ENCODE measurements around the gene ARPC1A. TPM values are rescaled to one million over a fixed set of nuclear protein-coding genes. Genes with fewer than 3 reads are reported as not detected.
A peak's percentile ranks its signal among the peaks of the same experiment; 100 is the strongest.
"Not testable (repeated sequence)": the region's sequence is repeated elsewhere in the genome, so short reads cannot be mapped to it uniquely, and the experiment has no call there.

ARPC1A gene
- total RNA-seq, 1 donor from 2014 or later = 196 TPM

DNA sequence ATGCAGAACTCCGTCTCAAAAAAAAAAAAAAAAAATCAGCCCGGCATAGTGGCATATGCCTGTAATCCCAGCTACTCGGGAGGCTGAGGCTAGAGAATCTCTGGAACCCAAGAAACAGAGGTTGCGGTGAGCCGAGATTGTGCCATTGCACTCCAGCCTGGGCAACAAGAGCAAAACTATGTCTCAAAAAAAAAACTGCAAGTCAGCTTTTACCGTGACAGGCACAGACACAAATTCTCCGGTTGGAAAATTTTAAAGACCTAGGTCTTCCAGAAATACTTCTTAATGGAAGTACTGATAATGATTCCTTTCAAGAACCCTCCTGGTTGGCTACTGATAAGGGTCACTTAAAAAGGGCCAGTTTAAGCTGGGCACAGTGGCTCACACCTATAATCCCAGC, 29.4 kb downstream of the ARPC1A start:
- Mint-ChIP-seq H3K9me3 (ENCODE audit: unreplicated experiment) (no peaks in the 10 kb centered on the region), H3K4me1 (ENCODE audit: unreplicated experiment) (no peaks in the 10 kb centered on the region), H3K27ac (ENCODE audit: unreplicated experiment) (no peak overlapping the region), H3K36me3 (ENCODE audit: low read depth, unreplicated experiment) (peaks cover 36% of the 10 kb centered on the region), H3K4me3 (ENCODE audit: unreplicated experiment) (no peak overlapping the region), H3K27me3 (ENCODE audit: unreplicated experiment) (no peaks in the 10 kb centered on the region)
- DNase-seq (ENCODE audit: low spot score) = no peak
- TF ChIP-seq, protein P1, sequence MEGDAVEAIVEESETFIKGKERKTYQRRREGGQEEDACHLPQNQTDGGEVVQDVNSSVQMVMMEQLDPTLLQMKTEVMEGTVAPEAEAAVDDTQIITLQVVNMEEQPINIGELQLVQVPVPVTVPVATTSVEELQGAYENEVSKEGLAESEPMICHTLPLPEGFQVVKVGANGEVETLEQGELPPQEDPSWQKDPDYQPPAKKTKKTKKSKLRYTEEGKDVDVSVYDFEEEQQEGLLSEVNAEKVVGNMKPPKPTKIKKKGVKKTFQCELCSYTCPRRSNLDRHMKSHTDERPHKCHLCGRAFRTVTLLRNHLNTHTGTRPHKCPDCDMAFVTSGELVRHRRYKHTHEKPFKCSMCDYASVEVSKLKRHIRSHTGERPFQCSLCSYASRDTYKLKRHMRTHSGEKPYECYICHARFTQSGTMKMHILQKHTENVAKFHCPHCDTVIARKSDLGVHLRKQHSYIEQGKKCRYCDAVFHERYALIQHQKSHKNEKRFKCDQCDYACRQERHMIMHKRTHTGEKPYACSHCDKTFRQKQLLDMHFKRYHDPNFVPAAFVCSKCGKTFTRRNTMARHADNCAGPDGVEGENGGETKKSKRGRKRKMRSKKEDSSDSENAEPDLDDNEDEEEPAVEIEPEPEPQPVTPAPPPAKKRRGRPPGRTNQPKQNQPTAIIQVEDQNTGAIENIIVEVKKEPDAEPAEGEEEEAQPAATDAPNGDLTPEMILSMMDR (IDR thresholded peaks at IDR 0.05; ENCODE audit: unreplicated experiment) = no peak

DNA sequence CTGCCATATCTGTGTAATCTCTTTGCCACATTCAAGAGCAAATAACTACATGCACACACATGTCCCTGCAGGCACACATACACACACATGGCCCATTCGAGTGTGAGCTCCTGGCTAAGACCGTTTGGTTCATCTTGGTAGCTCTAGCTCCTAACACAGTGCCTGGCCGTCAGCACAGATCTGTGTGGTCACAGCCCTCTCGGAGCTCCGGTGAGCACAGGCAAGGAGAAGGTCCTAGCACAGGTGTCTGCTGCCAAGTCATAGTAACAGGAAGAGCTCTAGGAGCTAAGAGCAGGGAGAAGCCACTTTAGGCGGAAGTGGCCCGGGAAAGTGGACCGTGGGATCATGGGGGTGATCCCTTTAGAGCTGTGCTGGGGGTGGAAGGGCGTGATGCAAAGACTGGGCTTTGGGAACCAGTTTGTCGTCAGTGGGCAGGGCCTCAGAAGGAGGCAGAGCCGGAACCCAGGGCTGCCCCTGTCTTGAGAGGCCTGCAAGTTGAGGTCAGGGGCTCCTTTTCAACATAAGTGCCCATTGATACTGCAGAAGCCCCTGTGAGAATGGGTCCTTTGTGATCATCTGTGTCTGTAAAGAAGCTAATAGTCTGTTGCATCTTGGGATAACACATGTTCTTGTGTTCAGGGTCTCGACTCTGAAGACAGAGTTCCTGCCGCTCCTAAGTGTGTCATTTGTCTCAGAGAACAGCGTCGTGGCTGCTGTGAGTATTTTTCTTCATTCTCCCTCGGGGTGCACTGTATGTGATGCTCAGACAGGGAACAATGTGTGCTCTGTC, 32.2 kb downstream of the ARPC1A start:
- Mint-ChIP-seq H3K9me3 (ENCODE audit: unreplicated experiment) (no peaks in the 10 kb centered on the region), H3K36me3 (ENCODE audit: low read depth, unreplicated experiment) (peaks cover 23% of the 10 kb centered on the region), H3K4me1 (ENCODE audit: unreplicated experiment) (no peaks in the 10 kb centered on the region), H3K27ac (ENCODE audit: unreplicated experiment) (peak overlapping the region; percentile 68), H3K4me3 (ENCODE audit: unreplicated experiment) (peak overlapping the region; percentile 60), H3K27me3 (ENCODE audit: unreplicated experiment) (no peaks in the 10 kb centered on the region)
- DNase-seq (ENCODE audit: low spot score) = no peak
- TF ChIP-seq, protein P1 (IDR thresholded peaks at IDR 0.05; ENCODE audit: unreplicated experiment) = no peak

DNA sequence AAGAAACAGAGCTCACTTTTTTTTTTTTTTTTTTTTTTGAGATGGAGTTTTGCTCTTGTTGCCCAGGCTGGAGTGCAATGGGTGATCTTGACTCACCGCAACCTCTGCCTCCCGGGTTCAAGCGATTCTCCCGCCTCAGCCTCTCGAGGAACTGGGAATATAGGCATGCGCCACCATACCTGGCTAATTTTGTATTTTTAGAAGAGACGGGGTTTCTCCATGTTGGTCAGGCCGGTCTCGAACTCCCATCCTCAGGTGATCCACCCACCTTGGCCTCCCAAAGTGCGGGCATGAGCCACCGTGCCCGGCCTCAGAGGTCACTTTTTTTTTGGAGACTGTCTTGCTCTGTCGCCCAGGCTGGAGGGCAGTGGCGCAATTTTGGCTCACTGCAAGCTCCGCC, 32.8 kb downstream of the ARPC1A start:
- H3K4me1 Mint-ChIP-seq (ENCODE audit: unreplicated experiment); DNase-seq (ENCODE audit: low spot score); H3K9me3 Mint-ChIP-seq (ENCODE audit: unreplicated experiment); H3K27ac Mint-ChIP-seq (ENCODE audit: unreplicated experiment); H3K27me3 Mint-ChIP-seq (ENCODE audit: unreplicated experiment): not testable (repeated sequence)
- Mint-ChIP-seq H3K36me3 (ENCODE audit: low read depth, unreplicated experiment) (peaks cover 23% of the 10 kb centered on the region), H3K4me3 (ENCODE audit: unreplicated experiment) (peak overlapping the region; percentile 60)

DNA sequence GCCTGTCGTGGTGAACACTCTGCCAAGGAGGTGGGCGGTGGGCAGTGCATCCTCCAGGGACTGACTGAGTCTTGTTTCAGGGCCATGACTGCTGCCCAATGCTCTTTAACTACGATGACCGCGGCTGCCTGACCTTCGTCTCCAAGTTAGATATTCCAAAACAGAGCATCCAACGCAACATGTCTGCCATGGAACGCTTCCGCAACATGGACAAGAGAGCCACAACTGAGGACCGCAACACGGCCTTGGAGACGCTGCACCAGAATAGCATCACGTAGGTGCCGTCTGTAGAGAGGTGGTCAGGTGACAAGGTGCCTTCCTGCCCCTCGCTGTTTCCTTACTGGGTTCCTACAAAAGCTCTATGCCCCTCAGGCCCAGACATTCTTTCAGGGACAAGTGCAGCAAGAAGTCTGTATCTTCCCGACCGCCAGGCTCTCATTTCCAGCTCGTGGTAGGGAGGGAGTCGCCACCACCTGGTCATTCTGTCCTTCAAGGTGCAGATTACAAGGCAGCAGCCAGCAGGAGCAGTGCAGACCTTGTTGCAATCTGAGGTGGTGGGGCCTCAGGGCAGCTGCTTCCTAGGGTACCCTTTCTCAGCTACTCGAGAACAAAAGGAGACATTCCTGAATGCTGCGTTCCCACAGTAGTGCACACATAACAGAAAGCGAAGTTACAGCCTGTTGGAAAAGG, 33.9 kb downstream of the ARPC1A start:
- Mint-ChIP-seq H3K9me3 (ENCODE audit: unreplicated experiment) (no peaks in the 10 kb centered on the region), H3K36me3 (ENCODE audit: low read depth, unreplicated experiment) (peaks cover 28% of the 10 kb centered on the region), H3K4me1 (ENCODE audit: unreplicated experiment) (no peaks in the 10 kb centered on the region), H3K4me3 (ENCODE audit: unreplicated experiment) (no peak overlapping the region), H3K27me3 (ENCODE audit: unreplicated experiment) (no peaks in the 10 kb centered on the region), H3K27ac (ENCODE audit: unreplicated experiment) (peak overlapping the region; percentile 9)
- no peak for DNase-seq (ENCODE audit: low spot score)
- TF ChIP-seq, protein P1 (IDR thresholded peaks at IDR 0.05; ENCODE audit: unreplicated experiment) = no peak

DNA sequence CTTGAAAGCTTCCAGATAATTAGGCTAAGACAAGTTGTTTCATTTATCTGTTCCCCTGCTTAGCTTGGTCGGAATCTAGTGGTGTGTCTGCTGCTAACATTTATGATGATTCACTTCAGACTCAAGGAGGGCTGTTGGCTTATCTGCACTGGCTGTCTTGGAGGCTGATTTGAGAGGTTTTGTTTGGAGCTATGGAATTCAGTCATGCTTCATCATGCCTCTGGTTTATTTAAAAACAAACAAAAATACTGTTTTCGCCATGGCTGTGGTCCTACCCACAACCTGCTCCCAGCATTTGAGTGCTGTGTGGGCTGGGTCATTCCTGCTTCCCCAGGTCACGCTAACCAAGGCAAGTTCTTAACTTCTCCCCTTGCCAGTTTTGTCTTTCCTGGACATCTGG, 37.1 kb downstream of the ARPC1A start:
- no peaks in the 10 kb centered on the region for H3K27me3 Mint-ChIP-seq (ENCODE audit: unreplicated experiment)
- no peak overlapping the region for H3K4me3 Mint-ChIP-seq (ENCODE audit: unreplicated experiment)
- no peaks in the 10 kb centered on the region for H3K9me3 Mint-ChIP-seq (ENCODE audit: unreplicated experiment)
- TF ChIP-seq, protein P1 (IDR thresholded peaks at IDR 0.05; ENCODE audit: unreplicated experiment) = no peak
- no peak overlapping the region for H3K27ac Mint-ChIP-seq (ENCODE audit: unreplicated experiment)
- no peaks in the 10 kb centered on the region for H3K4me1 Mint-ChIP-seq (ENCODE audit: unreplicated experiment)
- peaks cover 38% of the 10 kb centered on the region for H3K36me3 Mint-ChIP-seq (ENCODE audit: low read depth, unreplicated experiment)
- no peak for DNase-seq (ENCODE audit: low spot score)
